Stimulated activated CD4-positive, alpha-beta T cell treated with anti-CD3 and anti-CD28 coated beads, Interleukin-2, amount 100 ng/mL, for 4 hours (primary cell): ENCODE data around the gene TAL1.

Source experiments
- DNase-seq: peaks from one replicate; pipeline ENCODE4 v3.0.0-alpha.2; 2020; ENCODE audit warnings: low read depth

TAL1 gene

GRCh38 chr1:47229031-47229885, 2.8 kb downstream of the TAL1 start:
- DNase-seq: no peak

DNA sequence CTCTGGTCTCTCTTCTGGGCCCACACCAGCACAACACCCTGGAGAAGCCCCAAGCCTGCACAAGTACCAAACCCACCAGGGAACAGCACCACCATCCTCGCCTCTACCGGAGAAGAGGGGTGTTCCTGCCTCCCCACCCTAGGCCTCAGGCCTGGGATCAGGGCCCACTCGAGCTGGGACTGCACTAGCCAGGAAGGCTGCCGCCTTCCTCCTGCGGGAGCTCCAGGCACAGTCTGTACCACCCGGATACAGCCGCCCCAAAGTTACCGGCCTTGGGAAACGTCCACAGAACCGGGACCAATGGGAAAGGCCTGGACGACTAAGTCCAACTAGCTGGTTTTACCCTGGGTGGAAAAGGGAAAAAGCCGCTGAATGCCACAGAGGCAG, 3.4 kb downstream of the TAL1 start:
- DNase-seq: no peak

DNA sequence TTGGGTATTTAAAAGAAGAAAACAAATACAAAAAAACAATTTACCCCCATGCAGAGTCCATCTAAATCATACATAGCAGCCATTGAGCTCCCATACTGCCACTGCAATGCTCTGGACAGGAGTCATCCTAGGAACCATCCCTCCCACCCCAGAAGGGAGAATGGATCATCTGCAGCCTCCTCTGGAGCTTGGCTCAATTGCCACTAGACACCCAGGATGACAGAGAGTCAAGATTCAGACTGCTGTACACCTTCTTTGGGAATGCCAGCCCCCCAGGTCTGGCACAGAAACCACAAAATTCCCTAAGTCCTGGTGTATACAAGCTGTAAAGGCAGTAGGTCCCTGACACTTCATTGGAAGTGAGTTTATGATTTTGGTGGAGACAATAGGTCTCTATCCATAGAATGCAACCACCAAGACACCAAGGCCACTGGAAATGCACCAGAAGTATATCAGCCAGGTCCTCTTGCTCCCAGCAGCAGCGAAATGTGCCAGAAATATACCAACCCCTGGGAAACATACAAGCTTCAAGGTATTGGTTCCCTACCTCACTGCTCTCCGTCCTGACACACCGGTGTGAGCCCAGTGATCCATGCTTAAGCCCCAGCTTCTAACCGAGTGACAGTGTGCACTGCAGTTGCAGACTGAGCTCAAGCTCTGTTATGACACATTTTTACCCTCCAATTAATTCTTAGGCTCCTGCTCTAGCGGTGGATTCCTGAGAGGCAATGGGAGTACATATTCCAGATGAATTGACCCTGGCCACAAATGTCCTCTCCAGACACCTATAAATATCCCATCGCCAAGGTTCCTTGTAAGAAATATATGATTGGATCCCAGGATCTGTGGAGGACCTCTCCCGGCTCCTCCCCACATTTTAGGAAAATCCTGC, 4.4 kb downstream of the TAL1 start:
- no peak for DNase-seq

DNA sequence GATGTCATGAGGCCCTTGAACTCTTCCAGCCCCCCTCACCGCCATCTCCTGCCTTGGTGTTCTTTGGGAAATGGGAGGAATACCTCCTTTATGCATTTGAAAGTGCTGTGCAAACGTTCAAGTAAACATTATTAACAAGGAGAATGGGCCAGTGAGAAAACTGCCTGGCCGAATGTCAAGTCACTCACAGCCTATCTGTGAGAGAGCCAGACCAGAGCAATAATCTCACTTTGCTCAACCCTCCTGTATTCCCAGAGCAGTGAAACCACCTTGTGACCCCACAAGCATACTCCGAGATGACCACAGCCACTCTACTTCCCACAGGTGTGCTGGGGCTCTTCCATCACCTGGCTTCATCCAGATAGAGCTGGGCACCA, 5.2 kb downstream of the TAL1 start:
- no peak for DNase-seq

DNA sequence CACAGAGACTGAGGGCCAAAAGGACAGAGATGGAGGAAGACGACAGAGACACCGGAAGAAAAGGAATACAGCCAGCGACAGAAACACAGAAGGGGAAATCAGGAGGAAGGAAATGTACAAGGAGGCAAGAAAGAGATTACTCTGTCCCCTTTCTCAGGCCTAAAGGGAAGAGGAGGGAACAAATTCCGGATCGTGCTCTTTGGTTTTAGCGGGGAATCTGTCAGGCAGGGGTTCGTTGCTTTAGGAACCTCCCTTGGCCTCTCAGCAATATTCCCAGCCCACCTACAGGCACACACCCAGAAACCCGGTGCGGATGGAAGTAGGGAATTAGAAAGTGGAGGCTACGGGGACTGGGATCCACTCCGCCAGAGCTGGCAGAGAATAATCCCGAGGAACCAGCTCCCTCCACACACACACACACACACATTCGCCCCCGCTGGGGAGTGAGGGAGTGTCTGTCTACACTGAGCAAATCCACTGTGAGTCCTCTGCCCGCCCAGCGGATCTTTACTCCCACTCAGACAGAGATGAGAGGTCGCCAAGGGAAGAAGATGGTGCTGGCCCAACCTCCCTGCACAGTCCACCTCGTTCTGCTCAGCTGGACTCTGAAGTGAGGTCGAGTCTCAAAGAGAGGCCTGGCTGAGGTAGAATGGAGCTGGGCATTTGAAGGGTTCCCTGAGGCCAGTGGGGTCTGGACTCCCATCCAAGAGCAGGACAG, 5.7 kb downstream of the TAL1 start:
- DNase-seq: no peak

- no peak for DNase-seq
Measured at GRCh38 chr1:47225430-47226100, 6.5 kb downstream of the TAL1 start.

DNA sequence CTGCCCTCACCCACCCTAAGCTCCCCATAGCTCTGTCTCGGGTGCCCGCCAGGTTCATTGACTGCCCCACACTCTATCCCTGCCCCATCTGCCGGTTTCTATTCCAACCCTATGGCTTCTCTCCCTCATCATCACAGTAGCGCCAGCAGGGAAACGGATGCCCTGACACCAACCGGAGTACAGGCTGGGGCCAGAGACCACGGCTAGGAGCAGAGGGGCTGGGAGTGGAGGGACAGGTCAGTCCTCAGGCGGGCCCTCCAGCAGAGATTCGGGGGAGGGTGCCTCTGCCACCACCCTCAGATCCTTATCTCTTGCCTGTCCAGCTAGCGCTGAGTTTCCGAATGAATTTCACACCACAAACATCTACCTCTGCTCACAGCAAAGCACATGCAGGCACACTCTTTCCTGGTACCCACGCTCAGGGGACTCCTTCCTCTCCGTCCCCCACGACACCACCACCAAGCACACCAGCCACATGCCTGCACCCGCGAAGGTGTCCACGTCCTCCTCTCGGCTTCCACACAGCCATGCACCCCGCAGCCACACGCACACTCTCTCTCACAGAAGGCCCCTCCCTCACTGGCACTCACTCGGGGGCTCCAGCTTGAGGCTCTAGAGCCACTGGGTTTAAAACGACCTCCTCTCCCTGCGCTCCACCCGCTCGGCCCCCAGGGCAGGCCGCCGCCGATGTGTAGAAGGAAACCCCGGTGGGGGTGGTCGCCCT, 7.2 kb downstream of the TAL1 start:
- DNase-seq: no peak

DNA sequence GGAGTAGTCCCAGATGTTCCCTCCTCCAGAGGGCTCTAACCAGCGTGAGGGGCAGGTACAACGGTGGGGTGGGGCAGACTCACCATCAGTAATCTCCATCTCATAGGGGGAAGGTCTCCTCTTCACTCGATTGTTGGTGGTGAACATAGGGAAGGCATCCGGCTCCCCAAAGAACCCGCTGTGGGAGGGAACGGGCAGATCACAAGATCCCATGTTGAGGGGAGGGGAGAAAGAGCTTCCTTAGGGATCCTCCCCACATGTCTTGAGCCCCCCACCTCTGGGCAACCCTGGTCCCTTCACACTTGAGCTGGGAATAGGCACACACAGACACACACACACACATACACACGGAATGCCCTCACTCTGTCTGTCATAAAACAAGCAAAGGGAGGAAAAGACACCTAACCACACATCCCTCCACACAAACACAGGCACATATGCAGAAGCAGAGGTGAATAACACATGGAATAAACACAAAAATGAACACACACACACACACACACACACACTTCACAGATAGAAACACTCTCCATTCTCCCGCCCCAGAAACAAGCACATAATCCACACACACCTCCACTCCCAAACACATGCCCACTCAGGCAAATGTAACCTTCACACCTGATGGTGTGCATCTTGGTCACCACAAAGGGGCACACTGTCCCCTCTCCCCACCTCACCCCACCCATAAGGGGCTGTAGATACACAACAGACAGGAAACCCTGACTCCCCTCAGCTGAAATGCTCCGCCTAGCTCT, 7.9 kb downstream of the TAL1 start:
- DNase-seq: no peak

DNA sequence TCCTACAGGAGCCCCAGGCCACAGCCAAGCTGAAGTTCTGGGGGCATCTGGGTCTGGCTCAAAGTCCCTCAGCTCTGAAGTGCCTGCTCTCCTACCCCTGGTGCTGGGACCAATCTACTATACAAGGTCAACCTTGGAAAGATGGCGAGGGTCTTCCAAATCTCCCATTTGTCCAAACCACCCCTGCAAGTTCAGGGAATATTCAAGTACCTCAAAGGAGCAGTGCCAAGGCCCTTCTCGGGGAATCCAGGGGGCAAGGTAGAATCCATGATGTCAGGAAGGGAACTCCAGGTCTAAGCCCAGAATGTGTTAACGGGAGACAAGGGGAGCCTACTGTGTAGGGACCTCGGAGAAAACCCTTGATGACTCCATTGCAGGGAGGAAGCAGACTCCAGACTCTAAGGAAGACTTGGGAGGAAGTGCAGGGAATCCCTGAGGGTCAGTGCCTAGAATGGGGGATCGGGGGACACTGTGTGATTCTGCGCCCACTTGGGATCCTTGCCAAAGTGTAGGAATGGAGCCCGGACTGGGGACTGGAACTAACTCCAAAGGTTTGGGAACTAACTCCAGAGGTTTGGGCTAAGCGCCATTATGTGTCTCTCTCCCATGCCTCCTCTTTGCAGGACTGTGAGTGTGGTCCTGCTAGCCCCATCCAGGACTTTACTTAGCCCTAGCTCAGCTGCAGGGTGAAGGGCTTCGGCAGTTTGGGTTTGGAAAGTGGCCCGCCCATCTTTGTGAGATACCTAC, 8.7 kb downstream of the TAL1 start:
- no peak for DNase-seq

- no peak for DNase-seq
Measured at GRCh38 chr1:47222476-47222875, 9.5 kb downstream of the TAL1 start.

GRCh38 chr1:47219590-47220220, 12.3 kb downstream of the TAL1 start:
- no peak for DNase-seq

DNA sequence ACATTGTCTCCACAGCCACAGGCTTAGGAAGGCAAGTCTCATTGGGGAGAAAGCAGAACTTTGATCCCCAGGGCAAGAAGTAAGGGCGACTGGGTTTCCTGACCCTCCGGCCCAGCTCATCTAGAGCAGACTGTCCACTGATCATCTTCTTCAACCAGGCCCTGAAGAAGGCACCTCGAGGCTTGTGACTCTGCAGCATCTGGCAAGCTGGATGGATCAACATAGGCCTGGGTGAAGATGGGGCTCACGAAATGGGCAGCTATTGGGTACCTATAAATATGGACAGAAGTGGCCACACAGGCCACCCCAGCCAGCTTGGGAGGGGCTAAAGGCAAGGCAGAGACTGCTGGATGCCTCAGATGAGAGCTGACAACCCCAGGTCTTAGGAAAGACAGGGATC, 13.0 kb downstream of the TAL1 start:
- DNase-seq: no peak

- DNase-seq: no peak
Measured at GRCh38 chr1:47216278-47217059, 15.6 kb downstream of the TAL1 start.

- no peak for DNase-seq
Measured at GRCh38 chr1:47215713-47216112, 16.3 kb downstream of the TAL1 start.

- DNase-seq: no peak
Measured at GRCh38 chr1:47214549-47214948, 17.5 kb downstream of the TAL1 start.

GRCh38 chr1:47213230-47213963, 18.6 kb downstream of the TAL1 start:
- DNase-seq: no peak

DNA sequence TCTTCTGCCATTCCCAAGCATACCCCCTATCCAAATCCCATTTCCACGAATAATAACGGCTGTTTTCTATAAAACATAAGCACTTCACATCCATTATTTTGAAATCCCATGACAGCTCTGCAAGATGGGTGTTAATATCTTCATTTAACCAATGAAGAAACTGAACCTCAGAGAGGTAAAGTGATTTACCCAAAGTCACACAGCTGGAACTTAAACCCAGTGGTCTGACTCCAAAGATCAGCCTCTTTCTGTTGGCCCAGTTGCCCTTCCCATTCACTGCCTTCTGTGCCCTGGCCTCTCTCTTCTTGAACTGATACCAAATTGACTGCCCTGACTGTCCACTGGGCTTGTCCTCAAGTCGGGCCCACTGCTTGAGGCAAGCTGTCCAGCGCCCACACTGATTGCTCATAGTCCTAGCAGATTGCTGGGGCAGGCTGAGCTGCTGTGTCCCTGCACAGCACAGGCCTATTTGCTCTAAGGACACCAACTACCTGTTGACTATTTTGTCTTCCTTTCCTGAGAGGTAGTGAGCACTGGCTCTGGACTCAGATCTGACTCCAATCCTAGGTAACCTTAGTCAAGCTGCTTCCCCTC, 19.3 kb downstream of the TAL1 start:
- DNase-seq: no peak
